ENCODE results near the gene HTRA3. TPM values are rescaled to one million over a fixed set of nuclear protein-coding genes. Genes with fewer than 3 reads are reported as not detected.

HTRA3 gene
- total RNA-seq, 1 experiment from 2014 or later: 2.3 TPM

DNA sequence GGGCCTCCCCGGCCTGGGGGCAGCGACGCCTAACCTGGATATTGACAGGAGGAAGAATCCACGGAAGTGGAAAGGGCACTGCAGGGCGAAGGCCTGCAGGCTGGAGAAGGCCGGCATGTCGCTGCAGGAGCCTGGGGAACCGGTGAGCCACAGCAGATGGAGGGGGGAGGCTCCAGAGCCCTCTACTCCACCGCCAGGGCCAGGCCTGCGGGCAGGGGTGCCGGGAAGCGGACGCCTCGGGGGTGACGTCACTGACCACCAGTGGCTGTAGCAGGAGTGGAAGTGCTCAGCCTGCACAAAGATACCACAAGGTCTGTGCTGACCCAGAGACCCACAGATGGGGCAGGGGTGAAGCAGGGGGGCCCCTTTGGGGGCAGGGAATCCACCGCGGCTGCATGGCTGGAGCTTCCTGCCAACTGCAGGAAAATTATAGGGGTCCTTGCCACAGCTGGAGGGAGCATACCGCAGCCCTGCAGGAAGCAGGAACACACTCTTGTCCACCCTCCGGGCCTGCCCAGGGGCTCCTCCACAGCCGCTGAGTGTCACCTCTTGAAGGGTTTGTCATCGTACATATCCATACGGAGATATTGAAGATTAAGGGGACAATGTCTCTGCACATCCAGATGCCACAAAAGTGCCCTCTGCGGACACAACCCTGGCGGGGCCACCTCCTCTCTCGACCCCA lies 7.6 kb upstream of the HTRA3 start (continued):
- TF ChIP-seq, protein P1, sequence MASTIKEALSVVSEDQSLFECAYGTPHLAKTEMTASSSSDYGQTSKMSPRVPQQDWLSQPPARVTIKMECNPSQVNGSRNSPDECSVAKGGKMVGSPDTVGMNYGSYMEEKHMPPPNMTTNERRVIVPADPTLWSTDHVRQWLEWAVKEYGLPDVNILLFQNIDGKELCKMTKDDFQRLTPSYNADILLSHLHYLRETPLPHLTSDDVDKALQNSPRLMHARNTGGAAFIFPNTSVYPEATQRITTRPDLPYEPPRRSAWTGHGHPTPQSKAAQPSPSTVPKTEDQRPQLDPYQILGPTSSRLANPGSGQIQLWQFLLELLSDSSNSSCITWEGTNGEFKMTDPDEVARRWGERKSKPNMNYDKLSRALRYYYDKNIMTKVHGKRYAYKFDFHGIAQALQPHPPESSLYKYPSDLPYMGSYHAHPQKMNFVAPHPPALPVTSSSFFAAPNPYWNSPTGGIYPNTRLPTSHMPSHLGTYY (CRISPR knock-in tag; IDR thresholded peaks at IDR 0.05): no peak
- TF ChIP-seq ZNF232 (CRISPR knock-in tag; IDR thresholded peaks at IDR 0.05): no peak
- TF ChIP-seq, protein P2, sequence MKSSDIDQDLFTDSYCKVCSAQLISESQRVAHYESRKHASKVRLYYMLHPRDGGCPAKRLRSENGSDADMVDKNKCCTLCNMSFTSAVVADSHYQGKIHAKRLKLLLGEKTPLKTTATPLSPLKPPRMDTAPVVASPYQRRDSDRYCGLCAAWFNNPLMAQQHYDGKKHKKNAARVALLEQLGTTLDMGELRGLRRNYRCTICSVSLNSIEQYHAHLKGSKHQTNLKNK (CRISPR knock-in tag; IDR thresholded peaks at IDR 0.05): no peak
- TF ChIP-seq, protein P3, sequence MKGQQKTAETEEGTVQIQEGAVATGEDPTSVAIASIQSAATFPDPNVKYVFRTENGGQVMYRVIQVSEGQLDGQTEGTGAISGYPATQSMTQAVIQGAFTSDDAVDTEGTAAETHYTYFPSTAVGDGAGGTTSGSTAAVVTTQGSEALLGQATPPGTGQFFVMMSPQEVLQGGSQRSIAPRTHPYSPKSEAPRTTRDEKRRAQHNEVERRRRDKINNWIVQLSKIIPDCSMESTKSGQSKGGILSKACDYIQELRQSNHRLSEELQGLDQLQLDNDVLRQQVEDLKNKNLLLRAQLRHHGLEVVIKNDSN (CRISPR knock-in tag; IDR thresholded peaks at IDR 0.05): no peak
- TF ChIP-seq HMGA2 (CRISPR knock-in tag; IDR thresholded peaks at IDR 0.05): no peak
- TF ChIP-seq, protein P4, sequence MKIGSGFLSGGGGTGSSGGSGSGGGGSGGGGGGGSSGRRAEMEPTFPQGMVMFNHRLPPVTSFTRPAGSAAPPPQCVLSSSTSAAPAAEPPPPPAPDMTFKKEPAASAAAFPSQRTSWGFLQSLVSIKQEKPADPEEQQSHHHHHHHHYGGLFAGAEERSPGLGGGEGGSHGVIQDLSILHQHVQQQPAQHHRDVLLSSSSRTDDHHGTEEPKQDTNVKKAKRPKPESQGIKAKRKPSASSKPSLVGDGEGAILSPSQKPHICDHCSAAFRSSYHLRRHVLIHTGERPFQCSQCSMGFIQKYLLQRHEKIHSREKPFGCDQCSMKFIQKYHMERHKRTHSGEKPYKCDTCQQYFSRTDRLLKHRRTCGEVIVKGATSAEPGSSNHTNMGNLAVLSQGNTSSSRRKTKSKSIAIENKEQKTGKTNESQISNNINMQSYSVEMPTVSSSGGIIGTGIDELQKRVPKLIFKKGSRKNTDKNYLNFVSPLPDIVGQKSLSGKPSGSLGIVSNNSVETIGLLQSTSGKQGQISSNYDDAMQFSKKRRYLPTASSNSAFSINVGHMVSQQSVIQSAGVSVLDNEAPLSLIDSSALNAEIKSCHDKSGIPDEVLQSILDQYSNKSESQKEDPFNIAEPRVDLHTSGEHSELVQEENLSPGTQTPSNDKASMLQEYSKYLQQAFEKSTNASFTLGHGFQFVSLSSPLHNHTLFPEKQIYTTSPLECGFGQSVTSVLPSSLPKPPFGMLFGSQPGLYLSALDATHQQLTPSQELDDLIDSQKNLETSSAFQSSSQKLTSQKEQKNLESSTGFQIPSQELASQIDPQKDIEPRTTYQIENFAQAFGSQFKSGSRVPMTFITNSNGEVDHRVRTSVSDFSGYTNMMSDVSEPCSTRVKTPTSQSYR (CRISPR knock-in tag; IDR thresholded peaks at IDR 0.05): no peak
- TF ChIP-seq, protein P5, sequence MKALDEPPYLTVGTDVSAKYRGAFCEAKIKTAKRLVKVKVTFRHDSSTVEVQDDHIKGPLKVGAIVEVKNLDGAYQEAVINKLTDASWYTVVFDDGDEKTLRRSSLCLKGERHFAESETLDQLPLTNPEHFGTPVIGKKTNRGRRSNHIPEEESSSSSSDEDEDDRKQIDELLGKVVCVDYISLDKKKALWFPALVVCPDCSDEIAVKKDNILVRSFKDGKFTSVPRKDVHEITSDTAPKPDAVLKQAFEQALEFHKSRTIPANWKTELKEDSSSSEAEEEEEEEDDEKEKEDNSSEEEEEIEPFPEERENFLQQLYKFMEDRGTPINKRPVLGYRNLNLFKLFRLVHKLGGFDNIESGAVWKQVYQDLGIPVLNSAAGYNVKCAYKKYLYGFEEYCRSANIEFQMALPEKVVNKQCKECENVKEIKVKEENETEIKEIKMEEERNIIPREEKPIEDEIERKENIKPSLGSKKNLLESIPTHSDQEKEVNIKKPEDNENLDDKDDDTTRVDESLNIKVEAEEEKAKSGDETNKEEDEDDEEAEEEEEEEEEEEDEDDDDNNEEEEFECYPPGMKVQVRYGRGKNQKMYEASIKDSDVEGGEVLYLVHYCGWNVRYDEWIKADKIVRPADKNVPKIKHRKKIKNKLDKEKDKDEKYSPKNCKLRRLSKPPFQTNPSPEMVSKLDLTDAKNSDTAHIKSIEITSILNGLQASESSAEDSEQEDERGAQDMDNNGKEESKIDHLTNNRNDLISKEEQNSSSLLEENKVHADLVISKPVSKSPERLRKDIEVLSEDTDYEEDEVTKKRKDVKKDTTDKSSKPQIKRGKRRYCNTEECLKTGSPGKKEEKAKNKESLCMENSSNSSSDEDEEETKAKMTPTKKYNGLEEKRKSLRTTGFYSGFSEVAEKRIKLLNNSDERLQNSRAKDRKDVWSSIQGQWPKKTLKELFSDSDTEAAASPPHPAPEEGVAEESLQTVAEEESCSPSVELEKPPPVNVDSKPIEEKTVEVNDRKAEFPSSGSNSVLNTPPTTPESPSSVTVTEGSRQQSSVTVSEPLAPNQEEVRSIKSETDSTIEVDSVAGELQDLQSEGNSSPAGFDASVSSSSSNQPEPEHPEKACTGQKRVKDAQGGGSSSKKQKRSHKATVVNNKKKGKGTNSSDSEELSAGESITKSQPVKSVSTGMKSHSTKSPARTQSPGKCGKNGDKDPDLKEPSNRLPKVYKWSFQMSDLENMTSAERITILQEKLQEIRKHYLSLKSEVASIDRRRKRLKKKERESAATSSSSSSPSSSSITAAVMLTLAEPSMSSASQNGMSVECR (CRISPR knock-in tag; IDR thresholded peaks at IDR 0.05; ENCODE audit: borderline replicate concordance): no peak
- TF ChIP-seq, protein P6, sequence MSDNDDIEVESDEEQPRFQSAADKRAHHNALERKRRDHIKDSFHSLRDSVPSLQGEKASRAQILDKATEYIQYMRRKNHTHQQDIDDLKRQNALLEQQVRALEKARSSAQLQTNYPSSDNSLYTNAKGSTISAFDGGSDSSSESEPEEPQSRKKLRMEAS (CRISPR knock-in tag; IDR thresholded peaks at IDR 0.05): no peak
- TF ChIP-seq, protein P7, sequence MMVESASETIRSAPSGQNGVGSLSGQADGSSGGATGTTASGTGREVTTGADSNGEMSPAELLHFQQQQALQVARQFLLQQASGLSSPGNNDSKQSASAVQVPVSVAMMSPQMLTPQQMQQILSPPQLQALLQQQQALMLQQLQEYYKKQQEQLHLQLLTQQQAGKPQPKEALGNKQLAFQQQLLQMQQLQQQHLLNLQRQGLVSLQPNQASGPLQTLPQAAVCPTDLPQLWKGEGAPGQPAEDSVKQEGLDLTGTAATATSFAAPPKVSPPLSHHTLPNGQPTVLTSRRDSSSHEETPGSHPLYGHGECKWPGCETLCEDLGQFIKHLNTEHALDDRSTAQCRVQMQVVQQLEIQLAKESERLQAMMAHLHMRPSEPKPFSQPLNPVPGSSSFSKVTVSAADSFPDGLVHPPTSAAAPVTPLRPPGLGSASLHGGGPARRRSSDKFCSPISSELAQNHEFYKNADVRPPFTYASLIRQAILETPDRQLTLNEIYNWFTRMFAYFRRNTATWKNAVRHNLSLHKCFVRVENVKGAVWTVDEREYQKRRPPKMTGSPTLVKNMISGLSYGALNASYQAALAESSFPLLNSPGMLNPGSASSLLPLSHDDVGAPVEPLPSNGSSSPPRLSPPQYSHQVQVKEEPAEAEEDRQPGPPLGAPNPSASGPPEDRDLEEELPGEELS (CRISPR knock-in tag; IDR thresholded peaks at IDR 0.05): no peak
- TF ChIP-seq, protein P8, sequence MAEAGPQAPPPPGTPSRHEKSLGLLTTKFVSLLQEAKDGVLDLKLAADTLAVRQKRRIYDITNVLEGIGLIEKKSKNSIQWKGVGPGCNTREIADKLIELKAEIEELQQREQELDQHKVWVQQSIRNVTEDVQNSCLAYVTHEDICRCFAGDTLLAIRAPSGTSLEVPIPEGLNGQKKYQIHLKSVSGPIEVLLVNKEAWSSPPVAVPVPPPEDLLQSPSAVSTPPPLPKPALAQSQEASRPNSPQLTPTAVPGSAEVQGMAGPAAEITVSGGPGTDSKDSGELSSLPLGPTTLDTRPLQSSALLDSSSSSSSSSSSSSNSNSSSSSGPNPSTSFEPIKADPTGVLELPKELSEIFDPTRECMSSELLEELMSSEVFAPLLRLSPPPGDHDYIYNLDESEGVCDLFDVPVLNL (CRISPR knock-in tag; IDR thresholded peaks at IDR 0.05; ENCODE audit: borderline replicate concordance, low read depth): no peak
- TF ChIP-seq, protein P9, sequence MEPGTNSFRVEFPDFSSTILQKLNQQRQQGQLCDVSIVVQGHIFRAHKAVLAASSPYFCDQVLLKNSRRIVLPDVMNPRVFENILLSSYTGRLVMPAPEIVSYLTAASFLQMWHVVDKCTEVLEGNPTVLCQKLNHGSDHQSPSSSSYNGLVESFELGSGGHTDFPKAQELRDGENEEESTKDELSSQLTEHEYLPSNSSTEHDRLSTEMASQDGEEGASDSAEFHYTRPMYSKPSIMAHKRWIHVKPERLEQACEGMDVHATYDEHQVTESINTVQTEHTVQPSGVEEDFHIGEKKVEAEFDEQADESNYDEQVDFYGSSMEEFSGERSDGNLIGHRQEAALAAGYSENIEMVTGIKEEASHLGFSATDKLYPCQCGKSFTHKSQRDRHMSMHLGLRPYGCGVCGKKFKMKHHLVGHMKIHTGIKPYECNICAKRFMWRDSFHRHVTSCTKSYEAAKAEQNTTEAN (CRISPR knock-in tag; IDR thresholded peaks at IDR 0.05): no peak
- TF ChIP-seq, protein P10, sequence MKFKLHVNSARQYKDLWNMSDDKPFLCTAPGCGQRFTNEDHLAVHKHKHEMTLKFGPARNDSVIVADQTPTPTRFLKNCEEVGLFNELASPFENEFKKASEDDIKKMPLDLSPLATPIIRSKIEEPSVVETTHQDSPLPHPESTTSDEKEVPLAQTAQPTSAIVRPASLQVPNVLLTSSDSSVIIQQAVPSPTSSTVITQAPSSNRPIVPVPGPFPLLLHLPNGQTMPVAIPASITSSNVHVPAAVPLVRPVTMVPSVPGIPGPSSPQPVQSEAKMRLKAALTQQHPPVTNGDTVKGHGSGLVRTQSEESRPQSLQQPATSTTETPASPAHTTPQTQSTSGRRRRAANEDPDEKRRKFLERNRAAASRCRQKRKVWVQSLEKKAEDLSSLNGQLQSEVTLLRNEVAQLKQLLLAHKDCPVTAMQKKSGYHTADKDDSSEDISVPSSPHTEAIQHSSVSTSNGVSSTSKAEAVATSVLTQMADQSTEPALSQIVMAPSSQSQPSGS (CRISPR knock-in tag; IDR thresholded peaks at IDR 0.05; ENCODE audit: borderline replicate concordance, low read depth): no peak
